ENCODE data around the gene SLC25A15.
"Not testable (repeated sequence)": the region's sequence is repeated elsewhere in the genome, so short reads cannot be mapped to it uniquely, and the experiment has no call there.

- TF ChIP-seq CTCF (IDR thresholded peaks at IDR 0.05); EZH2 (IDR thresholded peaks at IDR 0.05; ENCODE audit: borderline replicate concordance, insufficient read depth, low read depth, low read length, poor library complexity, severe bottlenecking): not testable (repeated sequence)
Observed at GRCh38 chr13:40839725-40840124, 50.3 kb downstream of the SLC25A15 start.
